KG1 (cell line): ENCODE measurements around the gene RNASE2.
"Not testable (repeated sequence)": the region's sequence is repeated elsewhere in the genome, so short reads cannot be mapped to it uniquely, and the experiment has no call there.

ENCODE experiments used
- DNase-seq: peaks from one replicate; lab custom pipeline; 2025; lab: John Stamatoyannopoulos, UW

RNASE2 gene

DNA sequence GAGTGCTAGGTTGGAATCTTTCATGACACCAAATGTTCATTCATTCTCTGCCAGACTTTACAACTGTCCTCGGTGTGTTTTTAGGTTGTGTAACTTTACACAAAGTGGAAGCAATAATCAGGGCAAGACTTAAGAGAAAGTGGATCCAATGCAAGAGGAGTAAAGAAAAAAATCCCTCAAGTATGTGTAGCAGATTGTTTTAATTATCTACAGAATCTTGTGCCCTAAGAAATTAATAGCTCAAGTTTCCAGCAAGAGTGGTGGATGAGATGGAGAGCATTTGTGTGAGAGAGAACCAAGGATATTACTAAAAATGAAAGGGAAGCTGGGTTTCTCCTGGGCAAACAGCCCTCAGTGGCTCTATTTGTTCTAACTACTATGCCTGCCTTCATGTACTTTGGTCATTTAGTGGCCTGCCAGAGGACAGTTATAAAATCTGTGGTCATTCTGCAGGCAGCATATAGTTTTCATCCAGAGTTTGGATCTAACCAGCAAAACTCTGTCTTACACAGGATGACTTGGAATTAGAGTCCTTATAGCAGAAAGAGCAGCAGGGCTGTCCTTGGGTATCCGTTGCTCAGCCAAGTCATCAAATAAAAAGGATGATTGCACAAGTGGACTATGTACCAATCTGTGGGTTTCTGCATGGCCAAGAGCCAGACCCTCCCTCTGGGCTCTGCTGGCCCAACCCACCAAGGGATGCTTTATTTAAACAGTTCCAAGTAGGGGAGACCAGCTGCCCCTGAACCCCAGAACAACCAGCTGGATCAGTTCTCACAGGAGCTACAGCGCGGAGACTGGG is at the start of gene RNASE2:
RNASE2 (plus strand) TSS at position 752 of the 802 bp plus-strand sequence. CDS start 285 bp downstream, outside the sequence.
- DNase-seq, result not testable (repeated sequence)

DNA sequence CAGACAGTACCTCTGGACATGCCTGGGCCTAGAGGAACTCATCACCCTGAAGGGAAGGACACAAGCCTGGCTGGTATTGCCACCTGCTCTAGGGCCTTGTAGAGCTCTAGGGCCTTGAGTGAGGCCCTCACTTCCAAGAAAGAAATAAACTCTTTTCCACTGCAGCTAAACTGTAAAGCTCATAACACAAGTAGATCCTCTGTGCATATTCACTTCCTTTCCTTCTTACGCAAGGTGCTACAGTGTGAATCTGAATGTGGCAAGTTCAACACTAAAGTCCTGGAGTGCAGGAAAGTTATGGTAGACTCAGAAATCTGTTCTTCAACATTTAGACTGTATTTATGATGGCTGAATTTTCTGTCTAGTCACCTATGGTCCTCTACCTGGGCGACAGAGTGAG is 49.6 kb upstream of the RNASE2 start:
- DNase-seq, result no peak

DNA sequence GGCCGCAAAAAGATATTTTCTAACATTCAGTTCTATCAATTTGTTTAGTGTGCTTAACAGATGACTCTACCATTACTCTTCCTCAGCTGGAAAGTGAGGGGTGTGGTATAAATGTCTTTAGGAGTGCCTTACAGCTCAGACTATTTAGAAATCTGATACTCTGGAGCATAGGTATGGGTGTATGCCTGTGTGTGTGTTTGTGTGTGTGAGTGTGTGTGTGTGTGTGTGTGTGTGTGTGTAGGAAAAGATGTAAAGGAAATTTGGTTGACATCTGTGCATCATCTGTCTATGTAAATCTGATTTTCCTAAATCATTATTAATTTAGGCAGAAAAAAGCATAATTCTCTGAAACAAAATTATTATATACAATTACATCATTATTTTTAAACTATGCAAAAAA is 48.1 kb upstream of the RNASE2 start:
- DNase-seq, result no peak

DNA sequence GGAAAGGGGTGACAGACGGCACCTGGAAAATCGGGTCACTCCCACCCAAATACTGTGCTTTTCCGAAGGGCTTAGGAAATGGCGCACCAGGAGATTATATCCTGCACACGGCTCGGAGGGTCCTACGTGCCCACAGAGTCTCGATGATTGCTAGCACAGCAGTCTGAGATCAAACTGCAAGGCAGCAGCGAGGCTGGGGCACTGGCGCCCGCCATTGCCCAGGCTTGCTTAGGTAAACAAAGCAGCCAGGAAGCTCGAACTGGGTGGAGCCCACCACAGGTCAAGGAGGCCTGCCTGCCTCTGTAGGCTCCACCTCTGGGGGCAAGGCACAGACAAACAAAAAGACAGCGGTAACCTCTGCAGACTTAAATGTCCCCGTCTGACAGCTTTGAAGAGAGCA is 44.5 kb upstream of the RNASE2 start:
- not testable (repeated sequence) for DNase-seq

GRCh38 chr14:20919038-20919756 is 36.1 kb upstream of the RNASE2 start:
- not testable (repeated sequence) for DNase-seq

- not testable (repeated sequence) for DNase-seq
These were observed 31.5 kb upstream of the RNASE2 start for GRCh38 chr14:20923766-20924297.

DNA sequence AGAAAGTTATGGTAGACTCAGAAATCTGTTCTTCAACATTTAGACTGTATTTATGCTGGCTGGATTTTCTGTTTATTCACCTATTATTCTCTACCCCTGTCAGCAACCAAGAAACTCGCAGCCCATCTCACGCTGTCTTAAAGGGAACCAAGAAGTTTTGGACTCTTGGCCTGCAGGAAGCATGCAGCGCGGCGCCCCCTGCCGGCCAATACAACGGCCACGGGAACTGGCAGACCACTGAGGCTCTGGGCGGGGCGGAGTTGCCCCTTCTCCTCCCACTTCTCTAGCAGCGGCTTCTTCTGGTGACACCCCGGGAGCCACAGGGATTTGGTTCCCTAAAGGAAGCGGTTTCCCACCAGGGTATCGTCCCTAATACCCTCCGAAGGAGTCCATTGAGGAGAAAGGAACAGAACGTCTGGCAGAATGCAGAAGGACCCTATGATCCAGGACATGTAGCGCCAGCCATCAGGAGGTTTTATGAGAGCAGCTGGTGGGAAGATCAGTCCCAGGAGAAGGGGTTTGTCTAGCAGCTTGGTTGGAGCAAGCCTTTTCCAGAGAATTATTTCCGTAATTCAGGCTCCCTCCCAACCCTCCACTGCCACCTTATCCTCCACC is 21.0 kb upstream of the RNASE2 start:
- DNase-seq, result no peak

DNA sequence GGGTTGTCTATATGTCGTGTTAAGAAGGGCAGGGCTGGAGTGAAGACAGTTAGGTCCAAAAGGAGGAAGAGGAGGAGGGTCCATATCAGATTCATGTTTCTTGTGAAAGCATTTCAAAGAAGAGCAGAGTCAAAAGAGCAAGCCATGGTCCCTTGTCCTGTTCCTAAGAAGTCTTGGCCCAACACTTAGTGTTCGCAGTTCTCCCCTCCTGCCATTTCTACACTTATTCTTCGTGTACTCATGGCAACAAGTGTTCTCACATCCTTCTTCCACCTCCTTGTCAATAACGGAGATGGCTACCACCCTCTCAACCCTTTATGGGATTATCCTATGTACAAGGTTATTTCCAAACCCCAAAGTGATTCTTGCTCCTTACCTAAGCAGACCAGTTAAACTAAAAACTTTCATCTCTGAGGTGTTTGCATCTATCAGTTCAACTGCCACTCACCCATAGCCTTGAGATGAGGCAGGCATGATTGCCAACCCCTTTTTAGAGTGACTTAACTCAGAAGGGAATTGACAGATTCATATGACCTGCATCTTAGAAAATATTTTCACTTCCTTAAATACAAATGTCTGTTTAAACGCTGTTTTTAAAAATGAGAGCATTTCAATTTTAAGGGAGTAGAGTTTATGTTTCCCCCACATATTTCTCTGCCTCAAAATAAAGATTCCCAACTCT is 19.8 kb upstream of the RNASE2 start:
- DNase-seq, result no peak

GRCh38 chr14:20945146-20945545 is 10.1 kb upstream of the RNASE2 start:
- not testable (repeated sequence) for DNase-seq

DNA sequence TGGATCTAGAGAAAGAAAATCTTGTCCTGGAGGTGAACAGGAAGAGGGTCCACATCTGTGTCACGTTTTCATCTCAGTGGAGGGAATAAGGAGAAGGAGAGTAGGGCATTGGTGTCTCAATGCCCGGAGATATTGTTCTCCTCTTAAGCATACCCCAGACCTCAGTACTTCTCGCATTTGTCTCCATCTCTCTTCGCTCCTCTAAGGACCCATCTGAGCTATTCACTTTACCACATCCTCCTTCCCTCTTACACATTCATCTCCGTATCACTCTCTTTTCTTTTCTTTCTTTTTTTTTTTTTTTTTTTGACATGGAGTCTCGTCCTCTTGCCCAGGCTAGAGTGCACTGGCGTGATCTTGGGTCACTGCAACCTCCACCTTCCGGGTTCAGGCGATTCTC is 8.6 kb upstream of the RNASE2 start:
- DNase-seq, result not testable (repeated sequence)

DNA sequence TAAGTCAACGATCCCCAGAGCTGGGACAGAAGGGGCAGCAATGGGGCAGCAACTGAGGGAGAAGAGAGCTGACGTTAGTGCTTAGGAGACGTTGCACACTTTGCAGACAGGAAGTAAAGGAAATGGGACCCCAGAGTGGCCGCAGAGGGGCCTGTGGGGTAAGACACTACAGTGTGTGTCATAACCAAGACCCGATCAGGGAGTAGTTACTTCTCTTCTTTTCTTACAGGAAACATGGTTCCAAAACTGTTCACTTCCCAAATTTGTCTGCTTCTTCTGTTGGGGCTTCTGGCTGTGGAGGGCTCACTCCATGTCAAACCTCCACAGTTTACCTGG is 219 bp downstream of the RNASE2 start:
- DNase-seq, result peak; percentile 20

GRCh38 chr14:20956376-20956976 is 1.2 kb downstream of the RNASE2 start:
- no peak for DNase-seq

GRCh38 chr14:20958946-20959345 is 3.7 kb downstream of the RNASE2 start:
- DNase-seq, result not testable (repeated sequence)

- no peak for DNase-seq
These were observed 14.0 kb downstream of the RNASE2 start for GRCh38 chr14:20969336-20969735.

DNA sequence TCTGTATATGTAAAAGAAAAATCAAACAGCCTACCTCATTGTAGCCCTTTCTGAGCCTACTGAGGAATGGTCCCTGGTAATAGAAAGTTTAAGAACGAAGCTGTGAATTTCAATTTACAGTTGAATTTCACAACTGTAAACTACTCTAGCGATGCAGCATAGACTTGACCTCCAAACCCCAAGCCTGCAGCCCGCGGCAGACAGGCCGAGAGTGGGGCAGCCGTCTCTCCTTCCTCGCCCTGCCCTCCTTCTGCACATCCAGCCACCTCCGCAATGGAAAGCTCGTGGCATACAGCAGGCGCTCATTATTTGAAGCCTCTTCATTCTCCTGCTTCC is 15.3 kb downstream of the RNASE2 start:
- no peak for DNase-seq

GRCh38 chr14:20970983-20971704 is 15.9 kb downstream of the RNASE2 start:
- peak; percentile 61 for DNase-seq

- DNase-seq, result no peak
These were observed 16.4 kb downstream of the RNASE2 start for GRCh38 chr14:20971705-20972021.

GRCh38 chr14:20973501-20973900 is 18.2 kb downstream of the RNASE2 start:
- DNase-seq, result no peak

- DNase-seq, result no peak
These were observed 21.0 kb downstream of the RNASE2 start for GRCh38 chr14:20976291-20976690.

DNA sequence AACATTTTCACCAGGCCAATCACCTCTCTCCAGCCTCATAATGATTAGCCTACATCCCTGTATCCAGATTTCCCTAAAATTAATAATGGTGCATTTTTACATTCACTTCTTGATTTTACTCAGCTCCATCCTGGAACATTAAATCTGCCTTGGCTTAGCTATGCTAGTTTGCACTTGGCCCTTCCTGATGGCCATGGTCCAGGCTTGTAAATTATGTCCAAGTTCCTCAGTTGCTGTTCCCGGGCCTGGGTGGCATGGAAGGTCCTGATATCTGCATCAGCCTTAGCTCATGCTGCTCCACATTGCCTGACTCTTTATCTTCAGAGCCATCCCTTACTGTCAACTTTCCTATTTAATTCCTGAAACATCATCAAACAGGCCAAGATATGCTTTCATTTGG is 23.4 kb downstream of the RNASE2 start:
- DNase-seq, result no peak

DNA sequence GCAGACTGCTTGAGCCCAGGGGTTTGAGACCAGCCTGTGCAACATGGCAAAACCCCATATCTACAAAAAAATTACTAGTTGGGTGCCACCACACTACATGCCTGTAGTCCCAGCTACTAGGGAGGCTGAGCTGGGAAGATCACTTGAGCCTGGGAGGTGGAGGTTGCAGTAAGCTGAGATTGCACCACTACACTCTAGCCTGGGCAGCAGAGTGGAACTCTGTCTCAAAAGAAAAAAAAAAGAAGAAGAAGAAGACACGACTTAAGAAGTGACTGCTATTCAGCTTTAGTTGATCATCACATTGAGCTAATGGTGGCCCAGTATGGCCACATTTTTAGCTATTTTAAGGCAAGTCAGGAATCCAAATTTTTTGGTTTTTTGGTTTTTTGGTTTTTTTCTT is 25.6 kb downstream of the RNASE2 start:
- DNase-seq, result no peak
